Retinal pigment epithelial cell (primary cell): ENCODE results near the gene SLC25A43.

Experiments used
- DNase-seq: peaks from one replicate; pipeline ENCODE4 v3.0.0-alpha.2; 2010; ENCODE audit warnings: low read depth
- H3K4me3 ChIP-seq: 2 replicates; pipeline ENCODE4 v1.5.1; 2011; ENCODE audit warnings: mild to moderate bottlenecking, low read length, control low read depth, moderate library complexity
- TF ChIP-seq, protein P1 (sequence below): conservative IDR thresholded peaks from 2 replicates; pipeline ENCODE4 v1.5.1; 2011; ENCODE audit warnings: low read depth, low read length, control low read depth, inconsistent platforms

Gene SLC25A43

GRCh38 chrX:119442286-119442685 lies 43.1 kb downstream of the SLC25A43 start:
- no peak for DNase-seq
- no peak overlapping the region for H3K4me3 ChIP-seq
- TF ChIP-seq, protein P1, sequence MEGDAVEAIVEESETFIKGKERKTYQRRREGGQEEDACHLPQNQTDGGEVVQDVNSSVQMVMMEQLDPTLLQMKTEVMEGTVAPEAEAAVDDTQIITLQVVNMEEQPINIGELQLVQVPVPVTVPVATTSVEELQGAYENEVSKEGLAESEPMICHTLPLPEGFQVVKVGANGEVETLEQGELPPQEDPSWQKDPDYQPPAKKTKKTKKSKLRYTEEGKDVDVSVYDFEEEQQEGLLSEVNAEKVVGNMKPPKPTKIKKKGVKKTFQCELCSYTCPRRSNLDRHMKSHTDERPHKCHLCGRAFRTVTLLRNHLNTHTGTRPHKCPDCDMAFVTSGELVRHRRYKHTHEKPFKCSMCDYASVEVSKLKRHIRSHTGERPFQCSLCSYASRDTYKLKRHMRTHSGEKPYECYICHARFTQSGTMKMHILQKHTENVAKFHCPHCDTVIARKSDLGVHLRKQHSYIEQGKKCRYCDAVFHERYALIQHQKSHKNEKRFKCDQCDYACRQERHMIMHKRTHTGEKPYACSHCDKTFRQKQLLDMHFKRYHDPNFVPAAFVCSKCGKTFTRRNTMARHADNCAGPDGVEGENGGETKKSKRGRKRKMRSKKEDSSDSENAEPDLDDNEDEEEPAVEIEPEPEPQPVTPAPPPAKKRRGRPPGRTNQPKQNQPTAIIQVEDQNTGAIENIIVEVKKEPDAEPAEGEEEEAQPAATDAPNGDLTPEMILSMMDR: no peak

DNA sequence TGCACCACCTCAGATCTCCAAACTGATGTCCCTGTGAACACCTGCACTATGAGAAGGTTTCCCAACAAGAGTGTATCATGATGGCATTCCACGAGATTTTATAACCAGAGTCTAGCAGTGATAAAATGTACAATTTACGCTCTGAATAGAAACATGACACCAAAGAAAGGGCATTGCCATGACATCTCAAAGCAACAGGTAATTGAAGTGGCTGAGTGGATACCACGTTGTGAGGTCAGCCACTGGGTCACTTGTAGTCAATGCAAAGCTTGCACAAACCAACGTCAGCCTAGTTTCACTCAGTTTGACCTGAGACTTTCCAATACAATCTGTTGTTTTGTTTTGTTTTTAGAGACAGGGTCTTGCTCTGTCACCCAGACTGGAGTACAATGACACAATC lies 54.1 kb downstream of the SLC25A43 start:
- TF ChIP-seq, protein P1: no peak
- DNase-seq: no peak
- no peak overlapping the region for H3K4me3 ChIP-seq

- TF ChIP-seq, protein P1: no peak
- H3K4me3 ChIP-seq: no peak overlapping the region
- no peak for DNase-seq
Observed at GRCh38 chrX:119455264-119455663, 56.1 kb downstream of the SLC25A43 start.

DNA sequence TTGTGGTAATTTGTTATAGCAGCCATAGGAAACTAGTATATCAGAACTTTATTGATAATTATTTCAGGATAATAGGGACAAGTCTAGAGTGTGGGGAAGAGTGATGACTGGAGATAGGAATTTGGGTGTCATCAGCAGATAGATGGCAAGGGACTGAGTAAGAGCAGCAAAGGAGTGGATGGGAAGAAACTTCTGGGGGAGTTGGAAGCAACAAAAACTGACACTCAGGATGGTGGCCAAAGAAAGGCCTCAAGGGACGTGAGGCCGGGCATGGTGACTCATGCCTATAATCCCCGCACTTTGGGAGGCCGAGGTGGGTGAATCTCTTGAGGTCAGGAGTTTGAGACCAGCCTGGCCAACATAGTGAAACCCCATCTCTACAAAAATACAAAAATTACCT lies 60.0 kb downstream of the SLC25A43 start:
- no peak for DNase-seq
- no peak overlapping the region for H3K4me3 ChIP-seq
- TF ChIP-seq, protein P1: no peak

- no peak overlapping the region for H3K4me3 ChIP-seq
- no peak for DNase-seq
- TF ChIP-seq, protein P1: no peak
Observed at GRCh38 chrX:119465555-119465954, 66.4 kb downstream of the SLC25A43 start.

- no peak for DNase-seq
- TF ChIP-seq, protein P1: no peak
- H3K4me3 ChIP-seq: no peak overlapping the region
Observed at GRCh38 chrX:119466970-119467369, 67.8 kb downstream of the SLC25A43 start.

DNA sequence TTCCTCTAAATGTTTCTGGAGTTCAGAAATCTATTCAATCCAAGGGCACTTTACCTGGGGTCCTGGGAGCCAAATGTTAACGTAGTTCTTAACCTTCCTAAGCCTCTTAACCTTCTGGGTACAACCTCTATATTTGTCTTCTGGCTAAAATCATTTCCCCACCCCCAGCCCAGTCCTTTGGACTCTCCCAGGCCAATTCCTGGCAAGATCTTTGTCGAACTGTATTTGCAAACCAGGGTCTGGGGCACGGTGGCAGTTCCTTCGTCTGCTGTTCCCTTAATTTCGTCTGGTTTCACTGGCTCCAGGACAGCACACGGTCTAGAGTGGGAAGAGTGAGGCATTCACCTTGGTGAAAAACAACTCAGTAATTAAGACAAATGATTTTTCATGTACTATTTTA lies 68.3 kb downstream of the SLC25A43 start:
- TF ChIP-seq, protein P1: no peak
- H3K4me3 ChIP-seq: no peak overlapping the region
- DNase-seq: no peak
